ENCODE results near the gene ADRA2A.

GRCh38 chr10:111089293-111089692 is 12.5 kb downstream of the ADRA2A start:
- TF ChIP-seq EZH2 (IDR thresholded peaks at IDR 0.05; ENCODE audit: borderline replicate concordance) (no peak), CTCF (IDR thresholded peaks at IDR 0.05; ENCODE audit: poor library complexity) (no peak), EZH2phosphoT487 (IDR thresholded peaks at IDR 0.05; ENCODE audit: low read depth, severe bottlenecking, unreplicated experiment) (no peak)
